Right atrium auricular region (tissue), 2 donors: ENCODE data around the gene CNR1. TPM values are rescaled to one million over a fixed set of nuclear protein-coding genes. Genes with fewer than 3 reads are reported as not detected.

Experiments used
- DNase-seq: peaks from one replicate; pipeline ENCODE4 v3.0.0-alpha.2; 2019; ENCODE audit warnings: low spot score
- H3K27ac ChIP-seq, 2 donors: fragments of 200-600 bp; sonication (generic); 1 replicate in 1 of 2; 2 replicates in 1 of 2; pipeline ENCODE4 v1.5.1; 2016 to 2019
- H3K27me3 ChIP-seq, 2 donors: fragments of 200-600 bp; sonication (generic); one replicate each; pipeline versions ENCODE4 v1.5.1 to v1.6.0; 2017 to 2019
- H3K36me3 ChIP-seq: fragments of 200-600 bp; sonication (generic); one replicate; pipeline ENCODE4 v1.5.1; 2016
- H3K4me1 ChIP-seq, 2 donors: fragments of 200-600 bp; sonication (generic); one replicate each; pipeline versions ENCODE4 v1.5.1 to v1.6.0; 2017 to 2019
- H3K4me3 ChIP-seq, 2 donors: fragments of 200-600 bp; sonication (generic); 1 replicate in 1 of 2; 2 replicates in 1 of 2; pipeline ENCODE4 v1.5.1; 2017 to 2019; ENCODE audit warnings: mild to moderate bottlenecking in 1 of 2, moderate library complexity in 1 of 2
- H3K9me3 ChIP-seq, 2 donors: fragments of 200-600 bp; sonication (generic); one replicate each; pipeline ENCODE4 v1.5.1; 2019
- CTCF ChIP-seq, 2 donors: fragments of 200-600 bp; sonication (generic); IDR thresholded peaks; one replicate each; pipeline ENCODE4 v1.5.1; 2019; ENCODE audit warnings: antibody characterized with exemption in 2 of 2
- total RNA-seq, 2 donors: library from RNA; depleted of rRNA; stranded (reverse); fragments of >200 nt; gene quantifications; one replicate each; pipeline ENCODE4 v1.1.0, GENCODE V29; 2016

Gene CNR1
- total RNA-seq, 2 donors from 2014 or later = 1.3 to 1.7 TPM

DNA sequence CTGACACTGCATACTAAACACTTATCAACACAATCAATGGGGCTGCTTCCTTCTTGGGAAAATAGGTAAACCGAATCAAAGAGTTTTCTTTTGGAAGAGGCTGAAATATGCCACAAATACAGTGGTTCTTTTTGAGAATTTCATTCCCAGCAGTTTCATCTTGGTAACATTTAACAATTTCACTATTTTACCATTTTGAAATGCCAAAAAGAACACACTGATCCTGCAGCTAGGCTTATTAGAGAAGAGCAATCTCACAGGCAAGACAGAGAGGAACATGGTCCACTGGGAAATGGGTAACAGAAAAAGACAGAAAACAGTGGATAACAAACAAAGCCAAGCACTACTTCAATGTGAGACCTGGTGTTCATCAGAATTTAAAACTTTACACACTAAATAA, 2.5 kb downstream of the CNR1 start:
- H3K27ac ChIP-seq = no peak overlapping the region
- DNase-seq = no peak
- no peaks in the 10 kb centered on the region for H3K36me3 ChIP-seq
- no peaks in the 10 kb centered on the region for H3K9me3 ChIP-seq
- no peak for TF ChIP-seq CTCF (IDR thresholded peaks at IDR 0.05)
- H3K4me3 ChIP-seq = no peak overlapping the region
- H3K4me1 ChIP-seq = peaks cover 0 to 22% of the 10 kb centered on the region in 2 donors
- H3K27me3 ChIP-seq = peaks cover 11 to 22% of the 10 kb centered on the region in 2 donors

- Histone ChIP-seq H3K9me3 (no peaks in the 10 kb centered on the region), H3K27ac (no peak overlapping the region), H3K27me3 (peaks cover 11 to 18% of the 10 kb centered on the region in 2 donors), H3K4me1 (peaks cover 0 to 17% of the 10 kb centered on the region in 2 donors), H3K4me3 (no peak overlapping the region), H3K36me3 (no peaks in the 10 kb centered on the region)
- no peak for TF ChIP-seq CTCF (IDR thresholded peaks at IDR 0.05)
- no peak for DNase-seq
Measured at GRCh38 chr6:88161940-88162339, 4.2 kb downstream of the CNR1 start.

DNA sequence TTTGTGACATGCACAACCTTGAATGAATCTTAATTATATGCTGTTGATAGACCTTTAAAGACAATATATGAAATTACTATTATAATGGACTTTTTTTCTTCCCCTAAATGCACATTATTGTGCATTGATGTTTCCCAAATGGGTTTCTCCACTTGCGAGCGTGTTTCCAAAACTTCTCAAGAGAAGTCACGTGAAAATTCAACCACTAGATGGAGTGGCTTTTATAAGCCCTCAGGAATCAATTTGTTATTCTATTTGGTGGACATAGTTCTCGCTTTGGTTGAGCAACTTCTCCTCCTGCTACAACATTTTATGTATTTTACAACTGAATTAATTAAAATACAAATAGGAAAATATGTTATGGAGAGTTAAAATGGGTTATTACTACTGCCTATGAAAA, 9.0 kb downstream of the CNR1 start:
- no peak for DNase-seq
- no peak overlapping the region for H3K4me3 ChIP-seq
- peaks cover 0 to 3% of the 10 kb centered on the region in 2 donors for H3K27me3 ChIP-seq
- H3K9me3 ChIP-seq = no peaks in the 10 kb centered on the region
- H3K36me3 ChIP-seq = no peaks in the 10 kb centered on the region
- no peaks in the 10 kb centered on the region for H3K4me1 ChIP-seq
- TF ChIP-seq CTCF (IDR thresholded peaks at IDR 0.05) = no peak
- H3K27ac ChIP-seq = no peak overlapping the region

- Histone ChIP-seq H3K36me3 (no peaks in the 10 kb centered on the region), H3K4me1 (no peaks in the 10 kb centered on the region), H3K9me3 (no peaks in the 10 kb centered on the region), H3K27me3 (no peaks in the 10 kb centered on the region), H3K27ac (no peak overlapping the region), H3K4me3 (no peak overlapping the region)
- no peak for DNase-seq
- TF ChIP-seq CTCF (IDR thresholded peaks at IDR 0.05) = no peak
Measured at GRCh38 chr6:88145298-88145963, 20.7 kb downstream of the CNR1 start.

DNA sequence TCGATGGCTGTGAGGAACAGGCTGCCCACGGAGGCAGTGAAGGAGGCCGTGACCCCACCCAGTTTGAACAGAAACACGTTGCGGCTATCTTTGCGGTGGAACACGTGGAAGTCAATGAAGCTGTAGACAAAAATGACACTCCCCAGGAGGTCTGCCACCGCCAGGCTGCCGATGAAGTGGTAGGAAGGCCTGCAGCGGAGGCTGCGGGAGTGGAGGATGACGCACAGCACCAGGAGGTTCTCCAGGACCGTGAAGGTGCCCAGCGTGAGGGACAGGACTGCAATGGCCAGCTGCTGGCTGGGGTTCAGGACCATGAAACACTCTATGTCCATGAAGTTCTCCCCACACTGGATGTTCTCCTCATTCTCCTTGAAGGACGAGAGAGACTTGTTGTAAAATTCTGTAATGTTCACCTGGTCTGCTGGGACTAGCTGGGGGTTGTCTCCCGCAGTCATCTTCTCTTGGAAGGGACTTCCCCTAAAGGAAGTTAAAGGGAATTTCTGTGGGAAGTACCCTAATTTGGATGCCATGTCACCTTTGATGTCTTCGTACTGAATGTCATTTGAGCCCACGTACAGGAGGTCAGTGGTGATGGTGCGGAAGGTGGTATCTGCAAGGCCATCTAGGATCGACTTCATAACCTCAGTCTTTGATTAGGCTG, 21.4 kb downstream of the CNR1 start:
- DNase-seq = no peak
- H3K4me3 ChIP-seq = no peak overlapping the region
- H3K27me3 ChIP-seq = no peaks in the 10 kb centered on the region
- no peak overlapping the region for H3K27ac ChIP-seq
- no peaks in the 10 kb centered on the region for H3K36me3 ChIP-seq
- H3K9me3 ChIP-seq = no peaks in the 10 kb centered on the region
- H3K4me1 ChIP-seq = no peaks in the 10 kb centered on the region
- TF ChIP-seq CTCF (IDR thresholded peaks at IDR 0.05) = no peak
